NCI-H2171 (cell line): ENCODE measurements around the gene FOXA2.
"Not testable (repeated sequence)": the region's sequence is repeated elsewhere in the genome, so short reads cannot be mapped to it uniquely, and the experiment has no call there.

Experiments
- DNase-seq: peaks from one replicate; lab custom pipeline; 2025; lab: John Stamatoyannopoulos, UW

FOXA2 gene

DNA sequence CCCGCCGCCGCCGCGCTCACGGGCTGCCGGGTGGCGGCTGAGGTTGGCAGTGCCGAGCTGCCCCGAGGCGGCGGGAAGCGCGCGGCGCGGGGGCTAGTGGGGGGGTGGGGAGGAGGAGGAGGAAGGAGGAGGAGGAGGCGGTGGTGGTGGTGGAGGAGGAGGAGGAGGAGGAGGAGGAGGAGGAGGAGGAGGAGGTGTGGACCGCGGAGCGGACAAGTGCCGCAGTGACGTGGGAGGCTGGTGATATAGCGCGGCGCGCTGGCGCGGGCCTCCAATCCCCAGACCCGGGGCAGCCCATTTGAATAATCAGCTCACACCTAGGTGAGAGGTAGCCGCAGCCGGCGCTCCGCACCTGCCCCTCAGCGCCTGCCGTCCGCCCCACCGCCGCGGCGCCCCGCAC lies at the start of gene FOXA2:
FOXA2 (minus strand) TSS at position 51 of the 400 bp plus-strand sequence. CDS start 294 bp downstream, outside the sequence.
- no peak for DNase-seq

DNA sequence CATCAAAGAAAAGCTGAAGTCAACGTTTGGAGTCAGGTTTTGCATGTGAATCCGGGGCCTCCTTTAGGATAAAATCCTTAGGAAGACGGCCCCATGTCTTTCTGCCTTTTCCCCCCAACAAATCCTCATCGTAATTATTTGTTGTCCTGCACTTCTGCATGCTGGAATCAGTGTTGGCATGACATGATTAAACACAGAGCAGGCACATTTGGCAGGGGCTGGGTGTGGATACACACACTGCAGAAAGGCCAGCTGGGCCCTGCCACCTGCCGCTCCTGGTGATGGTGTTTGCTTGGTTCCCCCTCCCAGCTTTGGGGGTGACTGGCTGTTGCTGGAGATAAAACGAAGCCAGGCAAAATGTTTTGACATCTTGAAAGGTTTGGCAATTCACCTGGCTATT lies 46.3 kb upstream of the FOXA2 start:
- DNase-seq = no peak

DNA sequence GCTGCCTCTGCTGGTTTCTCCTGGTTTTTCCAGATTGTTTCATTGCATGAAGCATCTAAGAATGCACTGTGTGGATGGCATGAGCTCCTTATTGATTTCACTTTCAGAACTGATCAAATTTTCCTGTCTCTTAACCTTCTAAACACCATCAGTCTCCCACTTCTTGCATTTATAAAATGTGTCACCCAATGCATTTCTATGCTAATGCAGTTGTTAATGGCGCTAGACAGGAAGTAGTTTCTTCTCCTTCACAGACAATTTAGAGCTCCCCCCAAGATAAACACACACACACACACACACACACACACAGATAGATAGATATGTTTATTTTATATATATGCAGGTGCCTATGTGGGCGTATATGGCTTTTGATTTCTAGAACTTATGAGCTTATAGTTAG lies 45.6 kb upstream of the FOXA2 start:
- DNase-seq = no peak

DNA sequence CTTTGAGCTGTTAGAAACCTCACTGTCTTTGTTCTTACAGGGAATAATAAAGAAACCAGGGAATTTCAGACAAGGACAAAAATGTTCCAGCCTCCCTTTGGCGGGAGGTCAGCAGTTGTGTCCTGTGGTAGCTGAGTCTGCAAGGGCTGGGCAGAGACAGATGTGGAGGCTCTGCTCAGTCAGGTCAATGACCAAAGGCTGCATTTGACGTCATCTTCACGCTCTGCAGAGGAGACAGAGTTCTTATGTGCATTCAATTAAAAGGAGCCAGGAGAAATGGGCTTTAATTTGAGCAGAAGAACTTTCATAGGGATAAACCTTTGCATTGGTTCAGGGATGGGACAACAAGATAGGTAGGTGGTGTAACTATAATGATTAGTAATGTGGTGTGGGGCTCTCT lies 45.1 kb upstream of the FOXA2 start:
- DNase-seq = no peak

DNA sequence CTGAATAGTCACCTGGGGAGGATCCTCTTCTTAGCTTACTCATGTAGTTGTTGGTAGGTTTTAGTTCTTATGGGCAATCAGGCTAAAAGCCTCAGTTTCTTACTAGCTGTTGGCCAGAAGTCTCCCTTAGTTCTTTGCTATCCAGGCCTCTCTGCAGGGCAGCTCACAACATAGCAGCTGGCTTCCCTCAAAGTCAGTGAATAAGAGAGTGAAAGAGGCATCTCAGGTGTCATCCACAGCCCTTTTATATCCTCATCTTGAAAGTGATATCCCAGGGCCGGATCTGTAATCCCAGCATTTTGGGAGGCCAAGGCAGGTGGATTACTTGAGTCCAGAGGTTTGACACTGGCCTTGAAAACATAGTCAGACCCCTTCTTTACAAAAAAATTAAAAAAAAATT lies 42.1 kb upstream of the FOXA2 start:
- DNase-seq = no peak

DNA sequence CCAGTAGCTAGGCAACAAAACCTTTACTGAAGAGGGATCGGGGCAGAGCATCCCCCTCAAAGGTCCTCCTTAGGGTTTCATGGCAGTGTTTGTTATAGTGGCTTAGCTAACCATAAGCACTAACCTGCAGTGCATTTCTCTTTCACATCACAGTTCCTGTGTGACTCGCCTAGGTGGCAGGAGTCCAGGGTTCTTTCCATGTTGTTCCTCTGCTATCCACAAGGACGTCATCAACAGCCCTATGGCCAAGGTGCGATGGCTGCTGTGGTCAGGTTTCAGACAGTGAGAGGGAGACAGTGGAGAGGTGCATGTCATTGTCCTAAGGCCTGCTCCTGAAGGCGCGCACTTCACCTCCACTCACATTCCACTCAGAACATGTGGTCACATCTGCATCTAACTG lies 38.8 kb upstream of the FOXA2 start:
- no peak for DNase-seq

DNA sequence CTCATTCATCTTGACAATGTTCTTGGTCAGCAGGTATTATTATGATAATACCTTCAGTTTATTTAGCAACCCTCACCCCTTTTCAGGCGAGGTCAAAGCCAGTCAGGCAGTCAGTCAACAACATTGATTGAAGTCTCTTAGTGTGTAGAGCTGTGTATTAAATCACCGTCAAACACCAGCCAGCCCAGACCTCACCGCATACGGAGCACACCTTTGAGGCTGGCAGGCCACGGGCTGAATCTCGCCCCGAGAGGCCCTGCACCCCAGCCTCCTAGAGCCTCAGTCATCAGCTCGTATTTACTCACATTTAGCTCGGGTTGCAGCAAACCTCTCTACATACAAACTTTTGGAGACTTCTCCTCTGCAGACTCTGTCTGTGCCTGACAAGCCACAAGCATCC lies 36.0 kb upstream of the FOXA2 start:
- no peak for DNase-seq

DNA sequence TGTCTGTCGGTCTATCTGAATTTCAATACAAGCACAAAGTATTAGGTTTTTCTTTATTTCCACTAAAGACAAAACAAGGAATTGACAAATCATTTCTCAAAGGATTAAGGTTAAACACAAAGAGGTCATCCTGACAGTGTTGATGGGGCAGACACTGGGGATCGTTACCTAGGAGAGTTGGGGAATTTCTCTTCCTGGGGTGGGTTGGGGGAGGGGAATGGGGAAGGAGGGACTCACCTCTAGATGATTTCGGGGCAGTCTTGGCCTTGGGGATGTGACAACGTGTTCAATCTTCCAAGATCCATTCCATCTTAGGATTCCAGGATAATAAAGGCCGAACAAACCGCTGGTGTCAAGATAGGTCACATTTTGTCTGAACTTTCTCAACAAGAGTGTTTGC lies 35.4 kb upstream of the FOXA2 start:
- no peak for DNase-seq

DNA sequence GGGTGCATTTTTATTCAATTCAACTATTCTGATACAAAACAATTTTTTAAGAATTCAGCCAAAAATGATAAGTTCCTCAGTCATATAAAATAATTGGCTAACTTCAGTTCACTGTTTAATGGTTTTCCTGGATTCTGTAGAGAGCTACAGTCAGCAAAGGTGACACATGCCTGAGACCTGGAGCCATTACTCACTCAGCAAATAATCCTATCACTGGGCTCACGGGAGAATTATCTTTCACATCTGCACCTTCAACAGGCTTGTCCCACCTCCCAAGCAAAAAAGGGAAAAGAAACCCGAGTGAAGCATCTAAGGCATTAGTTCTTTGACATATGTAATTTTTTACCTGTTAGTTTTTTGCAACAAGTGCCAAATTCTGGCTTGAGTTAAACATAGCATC lies 34.9 kb upstream of the FOXA2 start:
- no peak for DNase-seq

DNA sequence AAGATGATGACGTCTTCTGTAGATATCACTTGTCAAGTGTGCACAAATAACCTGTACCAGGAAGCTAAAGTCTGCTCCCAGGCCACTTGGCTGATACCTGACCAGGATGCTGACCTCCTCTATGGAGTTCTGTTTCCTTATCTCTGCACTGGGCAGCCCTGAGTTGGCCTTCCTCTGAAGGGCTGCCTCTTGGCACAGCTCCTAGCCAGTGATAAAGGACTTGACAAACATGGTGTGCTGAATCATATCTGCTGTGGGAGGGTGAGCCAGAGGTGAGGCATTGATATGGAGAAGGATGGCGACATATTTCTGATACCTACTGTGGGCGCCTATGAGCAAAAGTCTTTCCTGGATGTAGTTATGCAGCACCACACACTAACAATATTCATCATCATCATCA lies 32.8 kb upstream of the FOXA2 start:
- no peak for DNase-seq

DNA sequence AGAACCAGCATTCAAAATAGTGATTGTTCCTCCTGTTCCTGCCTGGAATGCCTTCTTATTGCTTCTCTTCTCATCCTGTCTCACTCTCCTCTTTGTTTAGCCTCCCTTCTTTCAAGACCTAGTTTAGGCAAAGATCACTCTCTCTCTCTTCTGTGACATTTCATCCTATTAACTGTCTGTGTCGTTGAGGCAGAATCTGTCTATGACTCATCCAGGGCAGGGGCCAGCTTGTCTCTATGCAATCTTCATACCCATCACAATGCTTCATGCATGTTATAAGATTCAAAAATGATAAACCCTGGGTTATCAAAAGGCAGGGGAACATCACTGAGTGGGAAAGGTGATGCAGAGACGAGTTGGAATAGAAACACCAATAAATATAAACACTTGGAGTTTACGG lies 32.2 kb upstream of the FOXA2 start:
- no peak for DNase-seq

DNA sequence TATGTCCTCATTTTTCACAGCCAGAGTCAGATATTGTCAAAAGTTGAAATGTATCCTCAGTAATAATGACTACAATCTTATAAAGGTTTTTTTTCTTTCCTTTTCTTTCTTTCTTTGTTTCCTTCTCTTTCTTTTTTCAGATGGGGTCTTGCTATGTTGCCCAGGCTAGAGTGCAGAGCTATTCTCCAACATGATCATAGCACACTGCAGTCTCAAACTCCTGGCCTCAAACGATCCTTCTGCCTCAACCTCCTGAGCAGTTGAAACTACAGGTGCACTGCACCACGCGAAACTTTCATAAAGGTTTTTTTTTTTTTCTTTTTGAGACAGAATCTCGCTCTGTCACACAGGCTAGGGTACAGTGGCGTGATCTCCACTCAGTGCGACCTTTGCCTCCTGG lies 31.1 kb upstream of the FOXA2 start:
- DNase-seq = no peak

DNA sequence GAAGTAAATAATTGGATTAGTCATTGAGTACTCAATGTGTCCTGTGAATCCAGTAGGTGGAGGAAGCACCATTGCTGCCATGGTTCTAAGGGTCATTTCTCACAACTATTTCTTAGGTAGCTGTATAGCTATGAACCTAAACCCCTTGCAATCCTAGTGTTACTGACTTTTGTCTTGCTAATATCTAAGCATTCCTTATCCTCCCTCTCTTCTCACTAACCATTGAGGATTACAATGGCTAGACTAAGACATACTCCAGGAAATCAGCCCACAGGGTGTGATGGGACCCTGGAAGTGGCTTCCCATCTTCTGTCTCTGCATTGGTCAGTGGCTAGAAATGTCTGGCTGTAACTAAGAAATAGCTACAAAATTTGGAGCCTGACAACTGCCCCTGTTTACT lies 27.3 kb upstream of the FOXA2 start:
- DNase-seq = no peak

DNA sequence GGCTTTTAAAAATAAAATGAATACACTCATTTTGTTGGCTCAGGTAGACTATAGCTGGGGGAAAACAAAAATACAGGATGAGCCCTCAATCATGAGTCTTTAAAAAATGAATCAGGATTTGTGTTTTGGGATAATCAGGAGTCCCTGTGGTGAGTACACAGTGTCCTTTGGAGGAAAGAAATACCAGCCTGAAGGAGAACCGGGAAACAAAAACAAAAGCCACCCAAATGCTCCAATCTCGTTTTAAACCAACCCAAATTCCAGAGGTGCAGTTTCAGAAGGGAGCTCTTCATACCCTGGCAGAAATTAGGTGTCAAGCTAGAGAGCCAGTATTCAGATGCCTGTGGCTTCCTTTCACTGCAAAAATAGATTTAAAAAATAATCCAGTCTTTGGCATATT lies 23.3 kb upstream of the FOXA2 start:
- DNase-seq = no peak

DNA sequence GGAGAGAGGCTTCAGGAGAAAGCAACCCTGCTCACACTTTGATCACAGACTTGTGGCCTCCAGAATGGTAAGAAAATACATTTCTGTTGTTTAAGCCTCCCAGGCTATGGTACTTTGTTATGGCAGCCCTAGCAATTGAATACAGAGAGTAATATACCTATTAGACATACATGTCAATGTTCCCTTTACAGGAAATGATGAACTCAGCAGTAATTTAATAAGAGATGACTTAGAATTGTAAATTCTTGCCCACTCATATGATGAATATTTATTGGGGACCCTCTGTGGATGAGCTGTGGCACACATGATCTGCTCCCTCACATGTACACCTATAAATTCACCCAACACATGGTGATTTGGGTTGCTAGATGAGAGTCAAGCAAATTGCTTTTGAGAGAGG lies 20.4 kb upstream of the FOXA2 start:
- no peak for DNase-seq

DNA sequence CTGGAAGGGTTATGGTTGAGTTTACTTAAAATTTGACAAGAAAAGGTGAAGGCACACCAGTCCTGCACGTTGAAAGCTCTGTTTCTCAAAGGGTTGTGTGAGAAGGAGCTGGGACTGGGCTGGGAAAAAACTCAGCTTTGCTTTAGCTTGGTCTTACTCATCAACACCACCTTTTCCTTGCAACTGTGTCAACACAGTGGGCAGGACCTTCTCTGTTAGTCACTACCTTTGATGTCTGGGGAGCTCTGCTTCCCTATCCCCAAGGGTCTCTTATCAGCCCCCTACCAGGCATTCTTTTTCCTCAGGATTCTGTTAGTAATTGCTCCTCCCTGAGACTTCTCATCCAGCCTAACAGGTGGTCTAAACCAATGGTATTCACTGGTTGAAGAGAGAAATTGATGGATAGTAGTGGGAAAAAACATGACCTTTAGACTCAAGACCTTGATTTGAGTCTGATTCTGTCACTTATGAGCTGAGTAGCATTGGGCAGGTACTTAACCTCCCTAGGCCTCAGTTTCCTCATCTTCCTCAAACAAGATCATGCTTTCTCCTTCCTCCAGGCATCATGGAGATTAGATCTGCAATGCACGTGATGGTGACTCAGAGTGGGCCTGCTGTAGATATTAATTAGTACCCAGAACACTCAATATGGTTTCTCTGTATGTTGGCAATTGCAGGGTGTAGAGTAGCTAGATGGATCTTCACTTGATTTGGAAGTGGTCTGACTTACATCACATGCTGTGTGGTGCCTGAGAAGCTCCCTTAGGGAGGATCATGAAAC lies 17.2 kb upstream of the FOXA2 start:
- no peak for DNase-seq

DNA sequence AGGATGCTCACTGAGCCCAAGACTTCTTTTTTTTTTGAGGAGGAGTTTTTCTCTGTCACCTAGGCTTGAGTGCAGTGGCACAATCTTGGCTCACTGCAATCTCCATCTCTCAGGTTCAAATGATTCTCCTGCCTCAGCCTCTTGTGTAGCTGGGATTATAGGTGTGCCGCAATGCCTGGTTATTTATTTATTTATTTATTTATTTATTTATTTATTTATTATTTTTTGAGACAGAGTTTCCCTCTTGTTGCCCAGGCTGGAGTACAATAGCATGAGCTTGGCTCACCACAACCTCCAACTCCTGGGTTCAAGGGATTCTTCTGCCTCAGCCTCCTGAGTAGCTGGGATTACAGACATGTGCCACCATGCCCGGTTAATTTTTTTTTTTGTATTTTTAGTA lies 14.9 kb upstream of the FOXA2 start:
- not testable (repeated sequence) for DNase-seq

DNA sequence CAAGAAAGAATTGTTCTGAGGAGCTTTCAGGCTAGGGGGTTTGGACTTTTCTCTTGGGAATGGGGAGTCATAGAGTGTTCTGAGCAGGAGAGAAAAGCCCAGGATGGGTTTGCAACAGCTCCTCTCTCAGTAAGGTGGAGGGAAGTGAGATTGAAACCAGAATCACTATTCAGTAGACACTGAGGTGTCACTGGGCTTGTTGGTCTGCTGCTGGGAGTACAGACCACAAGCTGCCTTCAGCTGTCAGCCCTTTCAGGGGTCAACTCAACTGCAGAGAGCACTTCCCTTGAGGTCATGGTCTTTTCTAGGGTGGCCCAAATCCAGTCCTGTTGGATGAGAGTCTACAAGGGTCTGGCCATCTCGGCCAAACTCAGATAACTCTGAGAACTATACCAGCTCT lies 12.9 kb upstream of the FOXA2 start:
- DNase-seq = no peak

DNA sequence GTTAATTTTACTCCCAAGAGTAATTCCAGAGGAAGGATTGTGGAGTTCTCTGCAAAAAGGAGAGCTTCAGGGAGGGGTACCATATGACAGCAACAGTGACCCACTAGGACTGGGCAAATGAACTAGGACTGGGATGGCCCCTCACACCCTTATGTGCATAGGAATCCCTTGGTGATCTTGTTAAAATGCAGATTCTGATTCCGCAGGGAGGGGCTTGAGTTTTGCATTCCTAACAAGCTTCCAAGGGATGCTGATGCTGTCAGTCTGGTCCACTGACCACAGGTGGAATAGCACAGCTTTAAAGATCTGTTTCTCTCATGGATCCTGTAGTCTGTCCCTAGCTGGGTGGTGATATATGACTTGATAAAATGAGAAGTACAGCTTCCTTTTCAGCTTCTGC lies 6.3 kb upstream of the FOXA2 start:
- DNase-seq = no peak

DNA sequence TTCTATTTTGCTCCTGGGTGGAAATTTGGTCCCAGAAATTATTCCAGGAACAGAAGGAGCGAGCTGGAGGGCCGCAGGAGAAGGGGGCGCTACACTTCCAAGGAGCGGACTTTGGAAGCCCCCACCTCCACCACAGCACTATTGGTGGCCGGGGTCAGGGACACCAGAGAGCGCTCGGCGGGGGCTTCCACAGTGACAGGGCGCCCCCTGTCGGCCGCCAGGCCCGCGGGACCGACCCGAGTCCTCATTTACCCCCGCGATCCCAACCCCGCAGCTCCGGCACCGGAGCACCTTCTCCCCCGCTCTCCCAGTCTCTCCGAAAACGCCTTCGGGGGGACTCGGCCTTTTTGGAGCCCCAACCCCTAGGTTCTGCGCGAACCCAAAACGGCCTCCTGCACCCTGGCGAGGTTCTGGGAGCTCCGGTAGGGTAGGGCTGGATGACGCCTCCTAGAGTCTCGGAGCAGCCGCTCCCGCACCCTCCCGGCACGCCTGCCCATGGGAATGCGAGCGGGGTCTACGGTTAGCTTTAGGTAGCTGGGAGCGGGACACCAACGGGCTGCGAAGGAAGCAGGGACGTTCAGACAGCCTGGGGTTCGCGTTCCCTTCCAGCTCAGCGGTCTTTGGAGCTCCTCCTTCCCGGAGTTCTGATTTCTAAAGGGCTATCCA lies 2.4 kb upstream of the FOXA2 start:
- DNase-seq = no peak

DNA sequence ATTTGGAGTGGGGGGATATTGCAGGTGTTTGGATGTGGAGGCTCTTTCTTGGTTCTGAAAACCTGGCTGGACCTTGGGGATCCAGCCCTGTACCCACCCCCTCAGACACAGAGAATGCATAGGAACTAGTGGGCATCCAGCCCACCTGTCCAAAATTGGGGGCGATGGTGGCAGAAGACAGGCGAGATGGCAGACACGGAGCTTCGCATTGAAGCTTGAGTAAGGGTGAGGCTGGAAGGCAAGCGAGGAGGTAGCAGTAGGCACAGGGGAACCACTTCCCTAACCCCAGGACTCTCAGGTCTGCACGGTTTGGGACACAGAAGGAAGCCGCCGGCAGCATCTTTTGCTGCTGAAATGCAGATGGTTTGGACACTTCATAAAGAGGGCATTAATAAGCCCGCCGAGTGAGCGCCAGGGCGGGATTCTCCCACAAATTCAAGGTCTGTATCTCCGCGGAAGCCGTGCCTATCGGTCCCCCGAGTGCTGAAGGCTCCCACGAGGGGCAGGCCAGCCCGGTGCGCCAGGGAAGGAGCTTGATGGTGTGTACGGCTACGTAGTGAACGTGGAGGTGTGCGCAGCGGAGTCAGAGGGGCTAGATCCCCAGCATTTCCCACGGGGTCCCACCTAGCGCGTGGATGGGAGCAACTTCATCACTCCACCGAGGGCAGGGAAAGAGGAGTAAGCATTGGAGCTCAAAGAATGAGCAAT lies 1.6 kb upstream of the FOXA2 start:
- no peak for DNase-seq

DNA sequence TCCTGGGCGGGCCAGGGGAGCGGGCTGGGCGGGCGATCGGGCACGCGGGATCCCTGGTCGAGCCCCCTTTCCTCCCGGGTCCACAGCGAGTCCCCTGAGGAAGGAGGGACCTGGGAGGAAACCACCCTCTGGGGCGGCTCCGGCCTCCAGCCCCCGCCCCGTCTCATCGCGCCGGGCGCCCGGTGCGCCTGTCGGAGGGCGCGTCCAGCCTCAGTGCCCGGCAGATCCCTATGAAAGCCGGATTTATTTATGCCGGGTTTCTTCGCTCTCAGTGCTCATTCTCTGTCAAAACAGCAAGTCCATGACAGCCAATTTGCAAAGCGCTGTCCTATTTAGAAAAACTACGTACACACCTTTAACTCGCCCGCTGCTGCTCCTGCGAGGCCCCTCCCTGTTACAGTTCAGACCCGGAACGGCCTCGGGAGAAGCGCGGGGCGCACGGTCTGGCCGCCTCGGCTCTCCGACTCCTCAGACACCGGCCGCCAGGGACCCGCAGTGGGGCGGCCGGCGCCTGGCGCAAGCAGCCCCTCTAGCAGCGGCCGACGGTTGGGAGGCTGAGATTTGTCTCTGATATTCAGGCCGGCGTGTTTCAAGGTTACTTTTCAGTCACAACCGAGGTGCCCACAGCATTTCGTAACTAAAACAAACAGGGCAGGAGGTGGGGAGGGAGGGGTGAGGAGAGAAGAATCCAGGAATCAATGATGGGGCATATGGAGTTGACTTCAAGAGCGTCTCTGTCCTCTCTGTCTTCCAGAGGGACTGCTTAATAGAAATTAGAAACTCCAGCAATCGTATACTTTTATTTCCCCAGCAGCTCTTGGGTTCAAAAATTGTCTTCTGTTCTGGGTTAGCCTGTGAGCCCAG lies 782 bp upstream of the FOXA2 start:
- DNase-seq = no peak
